PFSK-1 (cell line): ENCODE data around the gene SPRY2.

Experiments used
- POLR2AphosphoS5 ChIP-seq: IDR thresholded peaks from 2 replicates; pipeline ENCODE4 v1.6.1; 2012; ENCODE audit warnings: low read depth, mild to moderate bottlenecking, control low read depth, low read length, moderate library complexity
- REST ChIP-seq, 2 experiments: IDR thresholded peaks; 2 replicates each; pipeline versions ENCODE4 v1.6.1 to v1.8.0; 2011 to 2012; ENCODE audit warnings: low read depth in 2 of 2, low read length in 2 of 2, control low read depth in 1 of 2, inconsistent platforms in 1 of 2, mild to moderate bottlenecking in 1 of 2, moderate library complexity in 1 of 2; ENCODE audit not compliant: insufficient read depth in 1 of 2
- SIN3A ChIP-seq: IDR thresholded peaks from 2 replicates; pipeline ENCODE4 v1.6.1; 2012; ENCODE audit warnings: mild to moderate bottlenecking, low read length, moderate library complexity, borderline replicate concordance; ENCODE audit not compliant: insufficient read depth
- TAF1 ChIP-seq: IDR thresholded peaks from 2 replicates; pipeline ENCODE4 v1.6.1; 2012; ENCODE audit warnings: low read length, control low read depth, borderline replicate concordance; ENCODE audit not compliant: insufficient read depth

GRCh38 chr13:80313668-80314256 lies 27.2 kb downstream of the SPRY2 start:
- no peak for TF ChIP-seq SIN3A
- no peak for TF ChIP-seq TAF1
- TF ChIP-seq POLR2AphosphoS5 = no peak
- TF ChIP-seq REST (IDR thresholded peaks at IDR 0.05; ENCODE audit: insufficient read depth in 1 of 2, low read depth in 2 of 2, low read length in 2 of 2) = no peak
